GM19467 (cell line): ENCODE measurements around the gene TEAD3.

Experiments used
- ATAC-seq: cut with Tn5 transposase; IDR thresholded peaks from one replicate; pipeline ENCODE4 v1.9.1; 2021; ENCODE audit warnings: mild to moderate bottlenecking, moderate library complexity; ENCODE audit not compliant: unreplicated experiment

Gene TEAD3

DNA sequence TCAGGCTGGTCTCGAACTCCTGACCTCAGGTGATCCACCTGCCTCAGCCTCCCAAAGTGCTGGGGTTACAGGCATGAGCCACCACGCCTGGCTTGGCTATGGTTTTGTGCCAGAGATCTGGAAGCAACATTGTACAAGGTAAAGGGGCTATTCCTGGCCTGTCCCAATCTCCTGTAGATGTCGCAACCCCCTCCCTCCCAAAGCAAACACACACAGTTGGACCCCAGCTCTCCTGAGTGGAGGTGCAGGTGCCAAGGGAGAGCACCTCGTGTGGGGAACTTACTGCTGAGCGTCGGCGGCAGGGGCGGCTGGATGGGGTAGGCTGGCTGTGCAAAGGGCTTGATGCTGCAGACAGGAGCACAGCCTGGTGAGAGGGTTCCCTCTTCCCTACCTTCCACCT, 19.9 kb downstream of the TEAD3 start:
- no peak for ATAC-seq

DNA sequence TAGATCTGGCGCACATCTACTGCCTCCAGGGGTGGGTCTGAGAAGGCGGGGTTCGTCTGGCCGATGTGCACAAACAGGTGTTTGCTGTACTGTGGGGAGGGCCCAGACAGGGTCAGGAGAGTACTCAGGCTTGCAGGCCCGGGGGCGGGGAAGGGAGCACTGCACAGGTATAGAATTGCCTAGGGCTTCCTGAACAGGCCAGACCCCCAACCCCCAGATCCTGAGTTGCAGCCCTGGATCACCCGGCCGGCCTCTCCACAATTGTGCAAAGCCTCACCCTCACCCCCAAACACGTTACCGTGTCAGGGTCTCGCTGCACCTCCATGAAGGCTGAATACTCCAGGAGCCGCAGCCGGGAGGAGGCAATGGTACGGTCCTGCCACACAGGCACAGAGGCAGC, 20.9 kb downstream of the TEAD3 start:
- no peak for ATAC-seq

DNA sequence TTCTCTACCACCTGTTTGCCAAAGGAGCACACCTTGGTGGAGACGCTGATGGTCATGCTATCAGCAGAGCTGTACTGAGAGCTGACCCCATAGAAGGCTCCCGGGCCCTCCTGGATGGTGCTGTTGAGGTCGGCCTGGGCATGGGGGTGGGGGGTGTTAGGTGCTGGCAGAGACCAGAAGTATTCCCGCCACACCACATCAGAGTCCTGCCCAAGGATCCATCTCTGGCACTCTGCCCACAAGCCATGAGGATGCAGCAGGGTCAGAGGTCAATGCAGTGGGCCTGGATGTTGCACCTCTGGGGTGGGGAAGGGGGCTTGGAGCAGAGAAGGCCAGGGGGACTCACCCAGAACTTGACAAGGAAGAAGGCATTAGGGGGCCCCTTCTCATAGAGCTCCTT, 21.3 kb downstream of the TEAD3 start:
- no peak for ATAC-seq

DNA sequence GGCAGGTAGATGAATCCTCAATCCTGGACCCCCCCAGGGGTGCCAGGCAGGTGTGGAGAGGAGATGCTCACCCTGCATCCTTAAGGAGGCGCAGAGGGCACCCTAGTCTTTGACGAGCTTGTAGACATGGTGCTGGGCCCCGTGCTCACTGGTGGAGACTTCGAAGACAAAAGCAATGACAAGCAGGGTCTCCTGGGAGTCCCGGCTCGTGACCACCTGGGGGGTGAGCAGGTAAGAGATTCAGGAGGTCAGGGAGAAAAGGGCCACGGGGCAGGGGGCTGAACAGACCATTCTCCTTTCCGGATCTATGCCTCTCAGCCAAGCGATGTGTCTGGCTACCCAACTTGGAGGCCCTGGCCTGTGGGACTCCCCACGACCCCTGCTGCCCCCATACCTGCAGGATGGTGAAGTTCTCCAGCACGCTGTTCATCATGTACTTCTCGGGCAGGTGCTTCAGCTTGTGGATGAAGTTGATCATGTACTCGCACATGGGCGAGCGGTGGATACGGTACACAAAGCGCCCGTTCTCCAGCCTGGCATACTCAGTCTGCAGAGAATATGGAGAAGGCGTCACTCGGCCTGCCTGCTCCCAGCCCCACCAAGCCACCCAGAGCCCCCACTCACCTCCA, 21.8 kb downstream of the TEAD3 start:
- ATAC-seq, result no peak

DNA sequence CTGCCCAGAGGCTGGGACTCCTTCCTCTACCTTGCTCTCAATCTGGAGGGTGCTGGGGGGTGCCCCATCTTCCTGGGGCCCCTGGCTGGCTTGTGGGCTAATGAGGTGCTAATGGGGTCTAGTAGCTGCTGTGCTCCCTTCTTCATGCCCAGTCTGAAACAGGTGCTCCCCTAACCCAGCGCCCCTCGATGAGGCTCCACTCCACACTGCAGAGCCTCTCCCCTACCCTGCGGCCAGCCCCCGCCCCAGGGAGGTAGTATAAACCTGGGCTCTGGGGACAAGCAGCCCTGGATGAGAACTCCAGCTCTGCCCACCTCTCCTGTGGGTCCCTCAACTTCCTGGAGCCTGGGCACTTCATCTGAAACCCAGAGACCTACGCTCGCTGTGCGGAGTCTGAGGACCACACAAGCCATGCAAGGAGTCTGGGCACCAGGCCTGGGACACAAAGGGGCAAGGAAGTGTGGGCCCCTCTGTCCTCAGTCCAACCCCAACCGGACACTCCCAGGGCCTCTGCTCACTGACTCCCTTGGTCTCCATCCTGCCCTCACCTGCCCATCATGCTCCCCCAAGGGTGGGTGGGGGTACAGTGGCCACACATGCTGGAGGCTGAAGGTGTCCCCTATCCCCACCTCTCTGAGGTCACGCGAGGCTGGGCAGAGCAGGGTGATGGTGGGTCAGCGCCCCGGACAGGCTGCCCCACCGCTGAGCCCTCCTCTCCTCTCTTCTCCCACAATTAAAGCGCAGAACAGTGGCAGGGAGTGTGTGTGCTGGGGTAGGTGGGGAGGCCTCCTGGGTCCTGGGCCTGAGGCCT, 22.5 kb downstream of the TEAD3 start:
- no peak for ATAC-seq

DNA sequence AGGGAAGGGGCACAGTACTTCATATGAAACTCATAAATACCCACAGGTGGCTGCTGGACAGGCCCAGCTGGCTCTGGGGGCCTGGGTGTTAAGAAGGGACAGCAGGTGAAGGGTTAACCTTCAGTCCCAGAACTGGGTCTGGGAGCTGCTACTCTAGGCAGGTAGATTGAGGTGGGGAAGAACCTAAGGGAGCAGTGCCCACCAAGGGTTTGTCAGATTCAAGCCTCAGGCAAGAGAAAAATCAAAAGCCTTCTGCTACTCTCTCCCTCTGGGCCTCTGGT, 23.1 kb downstream of the TEAD3 start:
- no peak for ATAC-seq

DNA sequence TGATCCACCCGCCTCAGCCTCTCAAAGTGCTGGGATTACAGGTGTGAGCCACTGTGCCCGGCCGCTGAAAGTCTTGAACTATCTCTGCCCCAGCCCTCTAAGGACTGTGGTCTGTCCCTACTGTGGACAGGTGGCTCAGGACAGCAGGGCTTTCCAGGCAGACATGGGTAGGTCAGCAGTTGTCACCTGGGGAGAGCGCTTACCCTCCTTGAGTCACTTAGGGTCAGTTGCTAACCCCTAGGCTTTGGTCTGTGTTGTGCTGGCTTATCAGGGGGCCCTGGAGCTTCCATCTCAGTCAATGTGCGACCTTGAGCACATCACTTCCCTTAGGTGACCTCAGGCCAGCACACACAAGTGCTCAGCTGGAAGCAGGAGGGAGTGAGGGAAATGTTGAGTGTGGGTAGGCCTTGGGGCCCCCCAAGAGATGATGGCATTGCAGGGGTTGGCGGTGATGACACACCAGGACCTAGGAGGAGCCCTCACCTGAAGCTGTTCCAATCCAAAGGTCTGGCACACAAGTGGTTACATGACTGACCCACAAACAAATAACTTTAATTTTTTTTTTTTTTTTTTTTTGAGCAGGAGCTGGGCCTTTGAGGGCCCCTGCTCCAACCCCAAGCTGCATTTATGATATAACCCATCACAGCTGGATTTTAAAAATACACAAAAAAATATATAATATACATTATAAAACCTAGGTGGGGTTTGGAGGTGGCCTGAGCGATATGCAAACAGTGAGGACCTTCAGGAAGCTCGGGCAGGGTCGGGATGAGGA, 23.6 kb downstream of the TEAD3 start:
- ATAC-seq, result no peak

DNA sequence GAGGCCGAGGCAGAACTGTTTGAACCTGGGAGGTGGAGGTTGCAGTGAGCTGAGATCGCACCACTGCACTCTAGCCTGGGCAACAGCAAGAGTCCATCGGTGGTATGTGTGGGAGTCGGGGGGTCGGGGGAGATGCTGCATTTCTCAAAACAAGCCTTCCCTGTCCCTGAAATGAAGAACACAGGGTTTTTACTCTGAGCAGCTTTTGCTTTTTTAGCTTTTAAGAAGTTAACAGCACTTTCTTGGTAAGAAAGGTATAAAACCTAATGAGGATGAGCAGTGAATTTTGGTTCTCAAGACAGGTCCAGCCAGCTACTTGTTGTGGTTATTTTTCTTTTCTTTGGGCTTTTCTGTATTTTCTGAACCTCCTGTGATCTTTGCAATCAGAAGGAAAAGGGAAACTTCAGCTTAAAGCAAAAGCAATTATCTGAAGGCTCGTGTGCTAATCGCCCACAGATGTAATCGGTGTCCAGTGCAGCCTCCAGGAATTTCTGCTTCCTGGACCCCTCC, 25.0 kb downstream of the TEAD3 start:
- ATAC-seq, result no peak

DNA sequence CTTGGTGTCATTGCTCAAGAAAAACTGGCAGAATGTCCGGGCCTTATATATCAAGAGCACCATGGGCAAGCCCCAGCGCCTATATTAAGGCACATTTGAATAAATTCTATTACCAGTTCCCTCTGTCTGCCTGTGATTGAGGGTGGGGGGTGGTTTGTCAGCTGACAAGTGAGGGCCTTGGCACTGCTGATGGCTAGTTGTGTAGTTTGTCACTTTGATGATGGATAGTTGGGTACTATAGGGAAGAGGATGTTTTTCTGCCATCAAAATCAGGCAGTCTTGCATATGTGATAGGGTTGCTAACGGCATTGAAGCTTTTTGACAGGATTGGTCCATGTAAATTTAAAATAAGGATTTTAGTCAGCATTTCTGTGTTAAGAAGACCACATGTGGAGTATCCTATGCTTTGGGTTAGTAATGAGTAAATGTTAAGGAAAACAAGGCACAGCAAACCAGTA, 26.2 kb downstream of the TEAD3 start:
- ATAC-seq, result no peak

DNA sequence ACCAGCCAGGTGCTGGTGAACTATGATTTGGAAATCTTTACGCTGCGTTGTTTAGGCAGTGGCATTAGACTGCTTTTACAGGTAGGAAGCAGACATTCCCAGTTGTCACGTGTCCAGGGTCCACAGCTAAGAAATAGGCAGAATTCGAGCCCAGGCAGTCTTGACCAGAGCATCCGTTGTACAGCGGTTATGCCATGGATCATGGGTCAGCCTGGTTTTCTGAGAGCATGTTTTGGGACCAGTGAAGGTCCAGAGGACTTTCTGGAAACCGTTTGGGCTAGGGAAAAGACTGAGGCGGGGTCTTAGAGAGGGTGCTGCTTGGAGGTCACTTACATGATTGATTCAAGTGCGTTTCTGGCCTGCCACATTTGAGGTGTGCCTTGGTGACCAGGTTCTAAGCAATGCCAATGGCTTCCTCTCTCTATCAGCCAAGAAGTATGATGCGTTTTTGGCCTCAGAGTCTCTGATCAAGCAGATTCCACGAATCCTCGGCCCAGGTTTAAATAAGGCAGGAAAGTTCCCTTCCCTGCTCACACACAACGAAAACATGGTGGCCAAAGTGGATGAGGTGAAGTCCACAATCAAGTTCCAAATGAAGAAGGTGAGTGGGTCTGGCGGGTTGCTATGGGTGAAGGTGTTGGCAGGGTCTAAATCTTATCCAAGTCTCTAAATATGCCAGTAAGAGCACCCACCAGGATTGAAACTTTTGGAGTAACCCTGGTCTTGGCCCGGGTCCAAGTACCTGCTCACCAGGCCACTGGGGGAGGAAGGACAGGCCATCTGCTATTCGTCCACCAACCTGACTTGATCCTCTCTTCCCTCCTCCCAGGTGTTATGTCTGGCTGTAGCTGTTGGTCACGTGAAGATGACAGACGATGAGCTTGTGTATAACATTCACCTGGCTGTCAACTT, 26.9 kb downstream of the TEAD3 start:
- ATAC-seq, result no peak

DNA sequence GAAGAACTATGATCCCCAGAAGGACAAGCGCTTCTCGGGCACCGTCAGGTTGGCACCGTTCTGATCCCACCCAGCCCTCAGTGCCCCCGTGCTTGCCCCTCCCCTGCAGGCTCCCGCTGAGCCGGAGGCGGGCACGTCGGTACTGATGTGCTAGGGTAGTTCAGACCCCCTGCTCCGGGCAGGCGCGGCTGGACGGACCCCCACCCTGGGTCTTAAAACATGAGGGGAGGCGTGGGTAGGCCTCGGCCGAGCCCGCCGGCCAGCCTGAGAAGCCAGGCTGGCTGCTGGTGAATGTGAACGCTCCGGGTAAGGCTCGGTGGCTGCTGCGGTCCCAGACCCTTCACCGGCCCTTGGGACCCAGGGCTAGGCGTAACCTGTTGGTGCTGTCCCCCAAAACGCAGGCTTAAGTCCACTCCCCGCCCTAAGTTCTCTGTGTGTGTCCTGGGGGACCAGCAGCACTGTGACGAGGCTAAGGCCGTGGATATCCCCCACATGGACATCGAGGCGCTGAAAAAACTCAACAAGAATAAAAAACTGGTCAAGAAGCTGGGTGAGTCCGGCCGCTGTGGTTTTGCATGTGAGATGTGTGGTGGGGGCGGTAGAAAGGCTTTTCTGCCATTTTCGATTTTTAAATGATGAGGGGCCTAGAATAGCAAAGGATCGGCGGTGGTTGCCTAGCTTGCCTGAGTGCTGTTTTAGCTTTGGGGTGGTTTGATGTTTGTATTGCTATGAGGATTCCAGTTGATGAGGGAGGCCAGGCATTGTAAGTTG, 27.7 kb downstream of the TEAD3 start:
- no peak for ATAC-seq

DNA sequence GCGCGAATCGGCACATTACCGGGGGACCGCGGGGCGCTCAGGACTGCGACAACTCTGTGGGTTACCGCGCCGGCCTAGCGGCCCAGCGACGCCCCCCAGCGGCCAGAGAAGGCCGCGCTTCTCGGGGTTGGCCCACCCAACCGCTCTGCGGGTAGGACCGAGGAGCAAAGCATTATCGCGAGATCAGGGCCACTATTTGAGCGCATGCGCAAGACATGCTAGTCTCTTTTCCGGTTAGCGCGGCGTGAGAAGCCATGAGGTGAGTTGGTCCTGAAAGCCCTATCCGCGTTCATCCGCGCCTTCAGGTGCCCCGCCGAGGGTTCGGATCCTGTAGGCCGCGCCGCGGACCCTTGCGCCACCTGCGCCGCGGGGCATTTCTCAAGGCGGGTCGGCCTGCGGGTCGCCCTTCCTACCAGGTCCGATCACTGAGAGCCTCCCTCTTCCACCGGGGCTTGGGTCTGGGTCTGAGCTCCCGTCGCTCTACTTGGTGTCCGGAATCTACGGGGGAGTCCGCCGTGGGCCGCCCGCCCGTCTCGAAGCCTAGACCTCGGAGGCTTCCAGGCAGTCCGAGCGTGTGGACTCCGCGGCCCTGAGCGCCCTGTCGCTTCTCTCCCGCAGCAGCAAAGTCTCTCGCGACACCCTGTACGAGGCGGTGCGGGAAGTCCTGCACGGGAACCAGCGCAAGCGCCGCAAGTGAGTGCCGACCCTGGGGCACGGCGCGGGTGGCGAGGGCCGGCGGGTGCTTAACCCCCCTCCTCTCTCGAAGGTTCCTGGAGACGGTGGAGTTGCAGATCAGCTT, 28.5 kb downstream of the TEAD3 start, which contains the start of gene RPL10A:
TSS of gene RPL10A (plus strand) at position 221 of the 799 bp plus-strand sequence. CDS start at position 255, 34 bp downstream.
- ATAC-seq, result peak; percentile 82

DNA sequence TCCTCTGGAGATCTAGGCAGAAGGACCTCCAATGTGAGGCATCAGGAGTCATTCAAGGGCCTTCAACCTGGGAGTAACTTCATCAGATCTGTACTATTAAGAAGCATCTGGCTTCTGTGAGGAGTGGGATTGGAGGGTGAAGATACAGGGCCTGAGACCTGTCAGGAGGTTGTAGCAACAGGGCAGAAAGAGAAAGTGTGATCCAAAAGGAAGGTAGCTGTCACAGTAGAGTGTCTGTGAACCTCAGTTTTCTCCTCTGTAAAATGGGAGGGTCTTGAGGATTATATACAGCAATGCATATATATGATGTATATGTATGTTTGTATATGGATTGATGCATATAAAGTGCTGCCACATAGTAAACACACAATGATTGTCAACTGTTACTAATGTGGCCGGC, 31.2 kb downstream of the TEAD3 start:
- no peak for ATAC-seq

DNA sequence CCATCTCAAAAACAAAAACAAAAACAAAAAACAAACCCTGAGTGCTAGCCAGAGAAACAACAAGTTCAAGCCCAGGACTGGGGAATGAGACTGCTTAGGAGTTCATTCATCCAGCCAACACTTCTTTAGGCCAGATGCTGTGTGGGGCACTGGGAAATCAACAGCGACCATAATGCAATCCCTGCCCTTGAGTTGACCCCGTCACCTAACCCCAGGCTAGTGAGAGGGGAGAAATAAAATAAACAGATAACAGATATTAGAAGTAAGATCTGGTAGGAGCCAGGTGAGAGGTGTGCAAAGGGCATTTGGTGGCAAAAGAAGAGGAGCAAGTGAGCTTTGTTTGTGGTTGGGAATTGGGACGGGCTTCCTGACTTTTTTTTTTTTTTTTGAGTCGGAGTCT, 33.6 kb downstream of the TEAD3 start:
- no peak for ATAC-seq

DNA sequence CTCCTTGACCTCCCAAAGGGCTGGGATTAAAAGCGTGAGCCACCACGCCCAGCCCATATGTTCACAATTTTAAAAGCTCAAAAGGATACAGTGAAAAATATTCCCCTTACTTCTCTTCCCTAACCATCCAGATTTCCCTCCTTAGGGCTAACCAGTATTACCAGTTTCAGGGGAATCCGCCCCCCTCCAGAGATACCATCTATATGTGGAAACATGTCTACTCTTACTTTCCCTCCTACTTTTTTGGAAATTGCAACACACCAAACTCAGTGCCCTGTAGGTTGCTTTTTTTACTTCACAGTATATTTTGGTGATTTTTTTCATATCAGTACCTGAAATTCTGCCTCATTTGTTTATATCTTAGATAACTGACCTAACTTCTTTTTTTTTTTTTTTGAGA, 35.6 kb downstream of the TEAD3 start:
- ATAC-seq, result no peak

DNA sequence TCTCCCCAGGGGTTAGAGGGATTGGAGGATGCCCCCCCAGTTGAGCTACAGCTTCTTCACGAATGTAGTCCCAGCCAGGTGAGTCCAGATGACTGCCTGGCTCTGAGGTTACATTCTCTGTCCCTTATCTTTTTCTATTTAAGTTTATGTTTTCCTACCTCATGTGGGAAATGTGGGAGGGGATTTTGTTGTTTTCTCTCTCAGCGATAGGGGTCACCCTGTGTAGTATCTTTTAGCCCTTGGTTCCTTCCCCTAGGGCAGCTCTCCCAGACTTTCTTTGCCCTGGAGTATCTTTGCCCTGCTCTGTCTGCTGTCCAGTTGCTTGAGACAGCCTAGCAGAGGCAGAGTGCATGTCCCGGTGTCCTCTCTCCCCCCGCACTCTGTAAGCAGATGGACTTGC, 39.0 kb downstream of the TEAD3 start:
- no peak for ATAC-seq

DNA sequence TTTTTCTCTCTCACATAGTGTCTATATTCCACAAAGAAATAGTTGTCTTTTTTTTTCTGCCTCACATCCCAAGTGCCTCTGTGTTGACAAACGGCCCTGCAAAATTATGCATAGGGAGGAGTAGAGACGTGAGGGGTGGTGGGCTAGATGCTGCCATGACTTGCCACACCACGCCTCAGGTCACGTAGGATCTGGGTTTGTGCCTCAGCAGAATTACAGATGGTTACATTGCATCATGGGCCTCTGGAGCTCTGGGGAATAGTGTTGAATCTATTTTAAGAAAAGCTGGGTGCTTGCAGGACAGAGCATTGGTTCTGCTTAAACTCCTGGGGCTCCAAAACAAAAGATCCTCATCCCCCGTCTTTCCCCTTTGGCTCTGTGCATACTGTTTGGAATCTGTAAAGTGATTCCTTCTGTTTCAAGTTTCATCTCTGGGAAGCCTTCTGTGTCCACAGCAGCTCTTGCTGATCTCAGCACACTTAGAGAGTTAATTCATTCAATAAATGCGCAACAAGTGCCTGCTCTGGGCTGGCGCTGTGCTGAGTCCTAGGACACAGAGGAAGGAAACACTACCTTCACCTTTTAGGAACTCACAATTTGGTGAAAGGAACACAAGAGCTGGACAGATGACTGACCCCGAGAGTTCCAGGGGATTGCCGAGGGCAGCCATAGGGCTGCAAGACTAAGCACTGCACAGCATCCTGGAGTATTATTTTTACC, 42.3 kb downstream of the TEAD3 start:
- ATAC-seq, result no peak

DNA sequence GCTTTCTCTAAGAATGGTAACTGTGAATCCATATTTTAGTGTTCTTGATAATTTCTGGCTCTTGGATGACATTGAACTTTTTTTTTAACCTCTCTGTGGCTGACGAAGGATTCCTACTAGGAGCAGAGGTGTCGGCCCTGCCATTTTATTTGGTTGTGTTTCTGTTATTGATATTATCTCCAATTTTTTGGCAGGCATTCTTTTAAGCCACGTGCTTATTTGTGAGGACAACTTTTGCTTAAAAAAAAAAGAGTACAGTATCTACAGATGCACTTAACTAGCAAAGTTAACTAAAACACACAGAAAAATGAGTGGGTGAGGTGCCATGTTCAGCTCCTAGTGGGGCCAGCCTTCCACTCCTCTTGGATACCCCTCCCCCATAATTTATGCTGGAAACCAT, 43.6 kb downstream of the TEAD3 start:
- ATAC-seq, result no peak
